HepG2 (cell line): ENCODE measurements around the gene CLRN2. TPM values are rescaled to one million over a fixed set of nuclear protein-coding genes. Genes with fewer than 3 reads are reported as not detected.

Experiments
- ATAC-seq: fragments of 200-7000 bp; cut with Tn5 transposase; 3 replicates; pipeline ENCODE4 v1.9.1; 2020; ENCODE audit warnings: mild to moderate bottlenecking, moderate library complexity
- BruUV-seq: library from RNA; stranded (reverse); fragments of 400-500 nt; replicated peaks from 2 replicates; lab custom pipeline; 2021; lab: Mats Ljungman, UMichigan
- CTCF ChIA-PET: fragments of 300-600 bp; formaldehyde crosslinking; extraction: SDS; loops from one replicate; lab custom pipeline; 2021; ENCODE audit warnings: low total read pairs, inconsistent platforms, low intra/inter-chr PET ratio; lab: Yijun Ruan, JAX
- POLR2A ChIA-PET: fragments of 350-600 bp; sonication (Branson Sonifier 250); formaldehyde crosslinking; loops from one replicate; lab custom pipeline; 2020; ENCODE audit warnings: antibody characterized with exemption, inconsistent platforms; lab: Yijun Ruan, JAX
- DNase-seq: peaks from one replicate; pipeline ENCODE4 v3.0.0-alpha.2; 2015; ENCODE audit warnings: low spot score
- FAIRE-seq: peaks from 3 replicates; lab custom pipeline; 2011; peaks lifted over from hg19 to GRCh38; lab: Jason Lieb, UNC
- H2AFZ ChIP-seq: one replicate; pipeline ENCODE4 v1.6.1; 2011; ENCODE audit warnings: low read length, inconsistent platforms
- H3K27ac ChIP-seq: fragments of 300-600 bp; 3 replicates; pipeline ENCODE4 v1.8.0; 2011; ENCODE audit warnings: mixed run types, mild to moderate bottlenecking, mixed read lengths, low read length, inconsistent platforms; ENCODE audit not compliant: insufficient read depth; ENCODE audit errors: extremely low read length
- H3K27me3 ChIP-seq, 2 experiments: fragments of 200-600 bp in 1 of 2; 2 replicates in 1 of 2; 3 replicates in 1 of 2; pipeline versions ENCODE4 v1.6.0 to v1.8.0; 2011; ENCODE audit warnings: low read length in 2 of 2, mild to moderate bottlenecking in 2 of 2, moderate library complexity in 2 of 2, inconsistent platforms in 1 of 2; ENCODE audit not compliant: insufficient read depth in 2 of 2, control insufficient read depth in 1 of 2
- H3K36me3 ChIP-seq, 2 experiments: fragments of 200-600 bp in 1 of 2; replicated peaks in 1 of 2; 2 replicates in 1 of 2; 3 replicates in 1 of 2; pipeline versions ENCODE4 v1.5.1 to v1.8.0; 2011; ENCODE audit warnings: low read length in 2 of 2, inconsistent platforms in 1 of 2; ENCODE audit not compliant: insufficient read depth in 2 of 2, control insufficient read depth in 1 of 2
- H3K4me1 ChIP-seq: 2 replicates; pipeline ENCODE4 v1.5.1; 2012; ENCODE audit warnings: low read length, inconsistent platforms; ENCODE audit not compliant: insufficient read depth
- H3K4me2 ChIP-seq: 2 replicates; pipeline ENCODE4 v1.6.0; 2011; ENCODE audit warnings: low read depth, low read length, inconsistent platforms
- H3K4me3 ChIP-seq, 3 experiments: fragments of 200-600 bp in 1 of 3; sonication (generic), shearing (Covaris generic) in 1 of 3; replicated peaks in 1 of 3; 2 replicates each; pipeline ENCODE4 v1.5.1; 2011 to 2016; ENCODE audit warnings: low read length in 3 of 3, inconsistent platforms in 2 of 3, low read depth in 2 of 3, mild to moderate bottlenecking in 2 of 3, control low read depth in 1 of 3, mixed read lengths in 1 of 3; ENCODE audit not compliant: insufficient read depth in 1 of 3
- H3K79me2 ChIP-seq: one replicate; pipeline ENCODE4 v1.6.1; 2011; ENCODE audit warnings: low read length, inconsistent platforms; ENCODE audit not compliant: insufficient read depth
- H3K9ac ChIP-seq: 2 replicates; pipeline ENCODE4 v1.6.0; 2011; ENCODE audit warnings: mild to moderate bottlenecking, low read depth, low read length, inconsistent platforms; ENCODE audit not compliant: insufficient read depth
- H3K9me3 ChIP-seq: 2 replicates; pipeline ENCODE4 v1.5.1; 2012; ENCODE audit warnings: mild to moderate bottlenecking, low read length
- H4K20me1 ChIP-seq: 2 replicates; pipeline ENCODE4 v1.6.0; 2011; ENCODE audit warnings: inconsistent platforms, mild to moderate bottlenecking, low read length, moderate library complexity; ENCODE audit not compliant: insufficient read depth
- ATM ChIP-seq: fragments of 450-650 bp; IDR thresholded peaks from 2 replicates; pipeline ENCODE4 v1.7.1; 2017; ENCODE audit warnings: mild to moderate bottlenecking, borderline replicate concordance
- HOXA7 ChIP-seq: sonication (generic); formaldehyde crosslinking; IDR thresholded peaks from 2 replicates; pipeline ENCODE4 v1.8.1; 2022; ENCODE audit warnings: mild to moderate bottlenecking, missing genetic modification reagents, moderate library complexity
- KLF16 ChIP-seq, 2 experiments: sonication (generic) in 1 of 2; formaldehyde crosslinking in 1 of 2; IDR thresholded peaks; 2 replicates each; pipeline versions ENCODE4 v1.6.1 to v1.8.0; 2016 to 2023; ENCODE audit warnings: missing genetic modification reagents in 2 of 2, missing compliant biosample characterization in 1 of 2
- MED13 ChIP-seq: sonication (generic); formaldehyde crosslinking; IDR thresholded peaks from 2 replicates; pipeline ENCODE4 v1.5.0; 2020; ENCODE audit warnings: missing genetic modification reagents
- NR2F1 ChIP-seq, 2 experiments: fragments of 450-650 bp in 1 of 2; formaldehyde crosslinking in 1 of 2; IDR thresholded peaks; 2 replicates each; pipeline versions ENCODE4 v1.5.0 to v1.6.1; 2016 to 2020; ENCODE audit warnings: mild to moderate bottlenecking in 1 of 2, missing compliant biosample characterization in 1 of 2, missing genetic modification reagents in 1 of 2, moderate library complexity in 1 of 2
- TCF7 ChIP-seq: sonication (generic); IDR thresholded peaks from 2 replicates; pipeline ENCODE4 v1.6.1; 2016; ENCODE audit warnings: antibody characterized with exemption, low read depth
- USF2 ChIP-seq, 2 experiments: sonication (generic) in 1 of 2; formaldehyde crosslinking in 1 of 2; IDR thresholded peaks; 2 replicates each; pipeline versions ENCODE4 v1.5.1 to v1.6.1; 2011 to 2020; ENCODE audit warnings: borderline replicate concordance in 1 of 2, low read depth in 1 of 2, low read length in 1 of 2, mild to moderate bottlenecking in 1 of 2, missing genetic modification reagents in 1 of 2, moderate library complexity in 1 of 2
- ZNF343 ChIP-seq: sonication (generic); formaldehyde crosslinking; IDR thresholded peaks from 2 replicates; pipeline ENCODE4 v1.4.0; 2020; ENCODE audit warnings: mild to moderate bottlenecking, missing genetic modification reagents
- ZNF407 ChIP-seq: sonication (generic); formaldehyde crosslinking; IDR thresholded peaks from one replicate; pipeline ENCODE4 v1.5.1; 2020; ENCODE audit warnings: mild to moderate bottlenecking, missing genetic modification reagents; ENCODE audit errors: not compliant biosample characterization
- ZNF431 ChIP-seq: sonication (generic); formaldehyde crosslinking; IDR thresholded peaks from 2 replicates; pipeline ENCODE4 v1.9.0; 2022; ENCODE audit warnings: missing genetic modification reagents, low read depth, mild to moderate bottlenecking, borderline replicate concordance
- WGBS: methylation state at CpG from one replicate; pipeline ENCODE4 v1.1.6; 2017; ENCODE audit warnings: low lambda C conversion rate; 5-methylcytosine and 5-hydroxymethylcytosine counted together
- in situ Hi-C: cut with HindIII; loops from 2 replicates; pipeline ENCODE4 v1.10.0; 2017; ENCODE audit warnings: low pct_unique_long_range_greater_than_20kb; ENCODE audit not compliant: extremely low pct_ligation_motif_present
- intact Hi-C: fragments of 100-400 bp; cut with micrococcal nuclease; formaldehyde crosslinking; loops from one replicate; pipeline ENCODE4 v1.10.0; 2022; ENCODE audit not compliant: unreplicated experiment
- polyA plus RNA-seq, 8 experiments: library from polyadenylated mRNA; depleted of rRNA in 3 of 8; stranded (reverse) in 7 of 8; unstranded in 1 of 8; fragments of >200 nt; fragmentation: Illumina TruSeq in 4 of 8; extraction: Trizol in 4 of 8; gene quantifications; 2 replicates each; pipeline versions ENCODE4 v1.2.1 to v1.2.3, GENCODE V29; 2011 to 2016; ENCODE audit warnings: low read depth in 4 of 8, missing spikeins in 1 of 8, mixed read lengths in 1 of 8; ENCODE audit not compliant: insufficient read depth in 1 of 8
- total RNA-seq, 5 experiments: library from RNA; depleted of rRNA; stranded (reverse); fragments of >200 nt; fragmentation: Illumina TruSeq; extraction: Trizol; gene quantifications; 2 replicates each; pipeline ENCODE4 v1.2.3, GENCODE V29; 2016; ENCODE audit warnings: low read depth in 1 of 5

CLRN2 gene
- total and polyA plus RNA-seq, 2 of the 13 experiments (the other 11 are each of a cell fraction or from before 2014, with no cell fraction given), result not detected

DNA sequence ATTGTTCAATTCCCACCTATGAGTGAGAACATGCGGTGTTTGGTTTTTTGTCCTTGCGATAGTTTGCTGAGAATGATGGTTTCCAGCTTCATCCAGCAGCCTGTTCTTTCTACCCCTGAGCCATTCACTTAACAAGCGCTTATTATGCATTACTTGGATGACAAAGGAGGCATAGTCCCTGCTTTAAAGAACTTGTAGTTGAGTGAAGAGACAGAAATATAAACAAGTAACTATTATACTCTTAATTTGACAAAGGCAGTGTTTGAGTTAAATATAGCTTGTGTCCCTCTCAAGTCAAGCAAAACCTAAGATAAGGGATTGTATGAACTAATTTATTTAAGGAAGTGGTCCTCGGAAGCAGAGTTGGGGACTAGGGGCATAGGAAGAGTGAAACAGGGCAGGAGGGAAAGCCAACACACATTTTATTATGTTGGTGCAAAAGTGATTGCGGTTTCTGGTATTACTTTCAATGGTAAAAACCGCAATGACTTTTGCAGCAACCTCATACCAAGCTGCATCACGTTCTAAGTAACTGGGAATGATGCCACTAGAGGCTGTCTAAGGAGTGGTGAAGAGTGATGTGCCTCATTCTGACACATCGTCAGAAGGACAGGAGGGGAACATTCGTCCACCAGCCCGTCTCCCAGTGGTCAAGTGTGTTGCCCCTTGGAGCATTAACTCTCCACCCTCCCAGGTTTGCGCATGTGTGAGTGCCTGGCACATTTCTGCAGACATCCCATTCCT, 44.9 kb upstream of the CLRN2 start:
- FAIRE-seq (no peak), DNase-seq (no peak), ATAC-seq (no peak)
- Histone ChIP-seq H3K4me2 (no peak overlapping the region), H3K4me1 (no peaks in the 10 kb centered on the region), H3K27ac (no peak overlapping the region), H3K4me3 (no peak overlapping the region), H3K27me3 (no peaks in the 10 kb centered on the region), H3K9ac (no peak overlapping the region), H3K9me3 (no peaks in the 10 kb centered on the region), H2AFZ (no peak overlapping the region), H4K20me1 (no peaks in the 10 kb centered on the region), H3K36me3 (no peaks in the 10 kb centered on the region), H3K79me2 (no peaks in the 10 kb centered on the region)
- in situ Hi-C loops, result loop anchor here (25.0 kb wide), 1 partner anchor 1183 kb away; no protein-coding TSS in a partner anchor
- ChIA-PET POLR2A (no interaction called here), CTCF (no interaction called here)
- WGBS, result 91% methylated on average over 11 of the region's 11 CpGs
- no TSS peak for BruUV-seq
- TF ChIP-seq ATM (no peak), USF2 (IDR thresholded peaks at IDR 0.05; ENCODE audit: low read depth, low read length) (no peak), USF2 (CRISPR knock-in tag; IDR thresholded peaks at IDR 0.05; ENCODE audit: borderline replicate concordance) (no peak), ZNF431 (CRISPR knock-in tag) (no peak), MED13 (CRISPR knock-in tag) (no peak), NR2F1 (CRISPR knock-in tag; IDR thresholded peaks at IDR 0.05) (no peak), ZNF343 (no peak), KLF16 (CRISPR knock-in tag; IDR thresholded peaks at IDR 0.05) (no peak), ZNF407 (CRISPR knock-in tag) (no peak), HOXA7 (CRISPR knock-in tag) (no peak), TCF7 (no peak)
- intact Hi-C loops, result no loop called here
